PC-9 (cell line): Measurements from ENCODE around the gene C8G. TPM values are rescaled to one million over a fixed set of nuclear protein-coding genes. Genes with fewer than 3 reads are reported as not detected.

Experiments used
- BruUV-seq: library from RNA; stranded (reverse); fragments of 400-500 nt; replicated peaks from 2 replicates; lab custom pipeline; 2021; lab: Mats Ljungman, UMichigan
- CTCF ChIA-PET: fragments of 300-600 bp; sonication (Branson Sonifier 250); formaldehyde crosslinking; loops from one replicate; lab custom pipeline; 2022; ENCODE audit warnings: antibody characterized with exemption; lab: Charles Lee
- POLR2A ChIA-PET: fragments of 300-600 bp; sonication (Branson Sonifier 250); formaldehyde crosslinking; loops from one replicate; lab custom pipeline; 2022; ENCODE audit warnings: antibody characterized with exemption; ENCODE audit not compliant: unreplicated experiment; lab: Charles Lee
- DNase-seq, 2 experiments: peaks; one replicate each; pipeline versions ENCODE4 v3.0.0 to v3.0.0-alpha.2; 2015 to 2022; ENCODE audit warnings: mixed read lengths in 1 of 2
- H2AFZ ChIP-seq: fragments of 200-600 bp; sonication (generic); 2 replicates; pipeline ENCODE4 v1.8.1; 2017; ENCODE audit warnings: antibody characterized with exemption
- H3F3A ChIP-seq: fragments of 200-600 bp; sonication (generic); 2 replicates; pipeline ENCODE4 v1.8.1; 2017; ENCODE audit warnings: antibody characterized with exemption, mild to moderate bottlenecking, low read depth; ENCODE audit not compliant: insufficient read depth
- H3K27ac ChIP-seq: fragments of 200-600 bp; sonication (generic); 2 replicates; pipeline ENCODE4 v1.6.1; 2016; ENCODE audit warnings: mixed run types
- H3K27me3 ChIP-seq: fragments of 200-600 bp; sonication (generic); 2 replicates; pipeline ENCODE4 v1.6.1; 2016; ENCODE audit warnings: low read depth, mixed run types; ENCODE audit not compliant: insufficient read depth
- H3K36me3 ChIP-seq: fragments of 200-600 bp; sonication (generic); 2 replicates; pipeline ENCODE4 v1.6.1; 2016; ENCODE audit warnings: low read depth, mixed run types
- H3K4me1 ChIP-seq: fragments of 200-600 bp; sonication (generic); replicated peaks from 2 replicates; pipeline ENCODE4 v1.6.1; 2016; ENCODE audit warnings: mixed run types; ENCODE audit not compliant: insufficient read depth
- H3K4me2 ChIP-seq: fragments of 200-600 bp; sonication (generic); 2 replicates; pipeline ENCODE4 v1.6.1; 2017; ENCODE audit warnings: mixed run types
- H3K4me3 ChIP-seq: fragments of 200-600 bp; sonication (generic); 2 replicates; pipeline ENCODE4 v1.6.1; 2016; ENCODE audit warnings: mixed run types
- H3K79me2 ChIP-seq: fragments of 200-600 bp; sonication (generic); 2 replicates; pipeline ENCODE4 v1.6.1; 2017; ENCODE audit warnings: low read depth, mixed run types
- H3K9me2 ChIP-seq: fragments of 200-600 bp; sonication (generic); 2 replicates; pipeline ENCODE4 v1.8.1; 2017; ENCODE audit warnings: mild to moderate bottlenecking; ENCODE audit not compliant: insufficient read depth
- H3K9me3 ChIP-seq: fragments of 200-600 bp; sonication (generic); 2 replicates; pipeline ENCODE4 v1.8.1; 2016; ENCODE audit warnings: low read depth; ENCODE audit not compliant: insufficient read depth
- H4K20me1 ChIP-seq: fragments of 200-600 bp; sonication (generic); 2 replicates; pipeline ENCODE4 v1.8.1; 2017; ENCODE audit not compliant: insufficient read depth
- EZH2 ChIP-seq: fragments of 200-600 bp; sonication (generic); IDR thresholded peaks from 2 replicates; pipeline ENCODE4 v1.8.0; 2017; ENCODE audit warnings: antibody characterized with exemption, low read depth
- intact Hi-C: fragments of 100-400 bp; cut with micrococcal nuclease; formaldehyde crosslinking; loops from one replicate; pipeline ENCODE4 v1.10.0; 2022; ENCODE audit not compliant: unreplicated experiment
- total RNA-seq: library from RNA; stranded (reverse); gene quantifications from 2 replicates; pipeline ENCODE4 v1.2.3, GENCODE V29; 2021
- TF ChIP-seq, protein P1 (sequence below): fragments of 200-600 bp; sonication (generic); conservative IDR thresholded peaks from 2 replicates; pipeline ENCODE4 v1.6.1; 2017; ENCODE audit warnings: mixed run types, antibody characterized with exemption, mild to moderate bottlenecking, moderate library complexity

C8G gene
- total RNA-seq, 1 experiment from 2014 or later = 2.3 TPM

DNA sequence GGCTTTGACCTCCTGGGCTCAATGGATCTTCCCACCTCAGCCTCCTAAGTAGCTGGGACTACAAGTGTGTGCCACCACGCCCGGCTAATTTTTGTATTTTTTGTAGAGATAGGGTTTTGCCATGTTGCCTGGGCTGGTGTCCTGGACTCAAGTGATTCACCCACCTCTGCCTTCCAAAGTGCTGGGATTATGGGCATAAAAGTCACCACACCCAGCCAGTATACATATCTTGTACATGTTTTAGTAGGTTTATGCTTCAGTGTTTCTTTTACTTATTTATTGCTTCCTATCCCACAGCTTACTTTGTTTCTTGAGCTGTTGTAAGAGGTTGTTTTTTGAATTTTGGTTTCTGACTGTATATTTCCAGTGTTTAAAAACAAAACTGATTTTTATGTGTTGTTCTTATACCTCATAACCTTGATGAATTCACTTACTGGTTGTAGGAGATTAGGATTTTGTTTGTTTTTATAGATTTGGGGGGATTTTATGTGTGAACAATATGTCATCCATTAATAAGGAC is 13.4 kb upstream of the C8G start:
- Histone ChIP-seq H3K9me2 (no peaks in the 10 kb centered on the region), H3K79me2 (no peaks in the 10 kb centered on the region), H3K27me3 (no peaks in the 10 kb centered on the region), H3F3A (peaks cover 18% of the 10 kb centered on the region; the same call in 1 of the 2 replicates), H3K36me3 (no peaks in the 10 kb centered on the region), H3K4me3 (no peak overlapping the region), H3K4me2 (peak overlapping the region; percentile 38; the same call in 1 of the 2 replicates), H3K27ac (peak overlapping the region; percentile 83), H3K4me1 (peaks cover 10% of the 10 kb centered on the region), H2AFZ (no peak overlapping the region), H4K20me1 (no peaks in the 10 kb centered on the region), H3K9me3 (no peaks in the 10 kb centered on the region)
- POLR2A ChIA-PET = no interaction called here
- CTCF ChIA-PET = interaction anchor here (0.6 kb wide), 1 partner anchor 51 kb away, joined by 9 read pairs; no protein-coding TSS in a partner anchor
- DNase-seq = no peak
- intact Hi-C loops = no loop called here
- TF ChIP-seq, protein P1, sequence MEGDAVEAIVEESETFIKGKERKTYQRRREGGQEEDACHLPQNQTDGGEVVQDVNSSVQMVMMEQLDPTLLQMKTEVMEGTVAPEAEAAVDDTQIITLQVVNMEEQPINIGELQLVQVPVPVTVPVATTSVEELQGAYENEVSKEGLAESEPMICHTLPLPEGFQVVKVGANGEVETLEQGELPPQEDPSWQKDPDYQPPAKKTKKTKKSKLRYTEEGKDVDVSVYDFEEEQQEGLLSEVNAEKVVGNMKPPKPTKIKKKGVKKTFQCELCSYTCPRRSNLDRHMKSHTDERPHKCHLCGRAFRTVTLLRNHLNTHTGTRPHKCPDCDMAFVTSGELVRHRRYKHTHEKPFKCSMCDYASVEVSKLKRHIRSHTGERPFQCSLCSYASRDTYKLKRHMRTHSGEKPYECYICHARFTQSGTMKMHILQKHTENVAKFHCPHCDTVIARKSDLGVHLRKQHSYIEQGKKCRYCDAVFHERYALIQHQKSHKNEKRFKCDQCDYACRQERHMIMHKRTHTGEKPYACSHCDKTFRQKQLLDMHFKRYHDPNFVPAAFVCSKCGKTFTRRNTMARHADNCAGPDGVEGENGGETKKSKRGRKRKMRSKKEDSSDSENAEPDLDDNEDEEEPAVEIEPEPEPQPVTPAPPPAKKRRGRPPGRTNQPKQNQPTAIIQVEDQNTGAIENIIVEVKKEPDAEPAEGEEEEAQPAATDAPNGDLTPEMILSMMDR = no peak
- TF ChIP-seq EZH2 = no peak
- no TSS peak for BruUV-seq

DNA sequence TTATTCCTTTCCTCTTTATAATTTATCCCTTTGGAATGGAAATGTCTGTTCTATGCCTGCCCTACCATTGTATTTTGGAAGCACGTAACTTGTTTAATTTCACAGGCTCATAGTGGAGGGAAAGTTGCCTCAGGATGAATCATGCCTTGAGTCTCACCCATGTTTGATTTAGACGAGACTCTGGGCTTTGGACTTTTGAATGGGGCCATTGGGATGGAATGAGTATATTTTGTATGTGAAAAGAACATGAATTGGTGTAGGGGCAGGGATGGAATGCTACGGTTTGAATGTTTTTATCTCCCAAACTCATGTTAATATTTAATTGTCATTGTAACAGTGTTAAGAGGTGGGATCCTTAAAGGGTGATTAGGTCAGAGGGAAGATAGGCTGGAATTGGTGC is 10.8 kb upstream of the C8G start:
- peaks cover 10% of the 10 kb centered on the region for H3K4me1 ChIP-seq
- H3K27ac ChIP-seq = no peak overlapping the region
- no peak overlapping the region for H3K4me3 ChIP-seq
- H3K9me2 ChIP-seq = no peaks in the 10 kb centered on the region
- no peak overlapping the region for H2AFZ ChIP-seq
- H3K4me2 ChIP-seq = no peak overlapping the region
- ChIA-PET POLR2A (no interaction called here), CTCF (no interaction called here)
- DNase-seq = no peak
- BruUV-seq = no TSS peak
- intact Hi-C loops = no loop called here
- H3F3A ChIP-seq = peaks cover 30% of the 10 kb centered on the region; the same call in 1 of the 2 replicates
- H4K20me1 ChIP-seq = no peaks in the 10 kb centered on the region
- TF ChIP-seq, protein P1 = no peak
- no peak for TF ChIP-seq EZH2
- no peaks in the 10 kb centered on the region for H3K36me3 ChIP-seq
- no peaks in the 10 kb centered on the region for H3K27me3 ChIP-seq
- no peaks in the 10 kb centered on the region for H3K9me3 ChIP-seq
- H3K79me2 ChIP-seq = no peaks in the 10 kb centered on the region

DNA sequence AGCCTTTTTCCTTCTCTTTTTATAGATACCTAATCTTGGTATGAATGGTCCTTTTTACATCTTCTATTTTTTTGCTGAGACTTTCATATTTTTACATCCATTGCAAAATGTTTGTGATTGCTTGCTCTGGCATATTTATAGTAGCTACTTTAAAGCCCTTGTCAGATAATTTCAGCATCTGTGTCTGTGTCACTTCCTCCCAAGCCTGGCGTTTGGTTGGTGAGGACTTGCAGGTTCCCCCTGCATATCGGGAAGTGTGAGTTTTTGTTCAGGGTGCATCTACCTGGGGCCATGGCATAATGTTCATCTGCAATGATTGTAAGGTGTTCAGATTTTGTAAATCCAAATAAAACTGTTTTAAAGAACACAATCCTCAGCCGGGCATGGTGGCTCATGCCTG is 9.4 kb upstream of the C8G start:
- no peak overlapping the region for H3K4me3 ChIP-seq
- CTCF ChIA-PET = interaction anchor here (0.6 to 0.7 kb wide), 2 partner anchors 34 to 148 kb away, joined by 3 to 7 read pairs; no protein-coding TSS in a partner anchor
- H3K4me2 ChIP-seq = no peak overlapping the region
- BruUV-seq = no TSS peak
- no peaks in the 10 kb centered on the region for H4K20me1 ChIP-seq
- H3K4me1 ChIP-seq = peaks cover 10% of the 10 kb centered on the region
- H3K79me2 ChIP-seq = no peaks in the 10 kb centered on the region
- no peak for DNase-seq
- POLR2A ChIA-PET = no interaction called here
- H3K27me3 ChIP-seq = no peaks in the 10 kb centered on the region
- H3K9me2 ChIP-seq = no peaks in the 10 kb centered on the region
- no peaks in the 10 kb centered on the region; the same call in 1 of the 2 replicates for H3K36me3 ChIP-seq
- intact Hi-C loops = no loop called here
- H2AFZ ChIP-seq = no peak overlapping the region
- H3K27ac ChIP-seq = no peak overlapping the region
- TF ChIP-seq, protein P1 = no peak
- no peak for TF ChIP-seq EZH2
- no peaks in the 10 kb centered on the region for H3K9me3 ChIP-seq
- H3F3A ChIP-seq = peaks cover 31% of the 10 kb centered on the region; the same call in 1 of the 2 replicates
